Testis (tissue), 2 donors: ENCODE results near the gene PITX2.

ENCODE experiments used
- POLR2A ChIP-seq: fragments of 450-650 bp; IDR thresholded peaks from one replicate; pipeline ENCODE4 v1.6.1; 2017; ENCODE audit warnings: antibody characterized with exemption, mild to moderate bottlenecking, moderate library complexity
- TF ChIP-seq, protein P1 (sequence below), 3 experiments: fragments of 450-650 bp in 2 of 3; fragments of 200-600 bp in 1 of 3; sonication (generic) in 1 of 3; IDR thresholded peaks; one replicate each; pipeline ENCODE4 v1.5.1; 2016 to 2019; ENCODE audit warnings: antibody characterized with exemption in 3 of 3, mild to moderate bottlenecking in 2 of 3, moderate library complexity in 1 of 3

DNA sequence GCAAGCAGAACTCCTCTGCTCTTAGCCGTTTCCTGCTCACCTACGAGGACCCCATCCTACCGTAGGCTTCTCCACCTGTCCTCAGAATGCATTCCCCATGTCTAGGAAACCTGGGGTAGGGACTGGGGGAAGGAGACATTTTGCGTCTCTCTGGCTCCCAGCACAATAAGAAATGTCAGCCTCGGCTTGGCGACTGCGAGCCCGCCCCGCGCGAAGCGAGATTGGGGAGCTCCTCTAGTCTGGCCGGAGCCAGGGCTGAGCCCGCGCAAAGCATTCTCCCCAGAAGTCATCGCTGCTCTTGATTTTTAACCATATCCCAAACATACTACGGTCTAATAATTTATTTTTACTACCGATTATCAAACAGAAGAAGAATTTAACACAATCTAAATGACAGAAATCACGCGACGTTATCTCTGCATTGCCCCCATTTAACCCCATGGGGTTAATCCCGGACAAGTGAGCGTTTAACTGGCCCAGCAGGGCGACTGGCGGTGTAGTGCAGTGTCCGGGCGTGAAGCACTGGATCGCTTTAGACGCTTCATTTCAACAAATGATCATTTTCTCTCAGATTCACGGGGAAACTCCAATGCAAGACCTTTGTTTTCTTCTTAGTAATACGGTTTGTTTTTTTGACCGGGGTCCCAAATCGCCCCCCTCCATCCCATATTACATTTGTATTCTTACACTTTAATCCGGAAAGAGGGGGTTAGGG lies 8.0 kb upstream of the PITX2 start:
- TF ChIP-seq, protein P1, sequence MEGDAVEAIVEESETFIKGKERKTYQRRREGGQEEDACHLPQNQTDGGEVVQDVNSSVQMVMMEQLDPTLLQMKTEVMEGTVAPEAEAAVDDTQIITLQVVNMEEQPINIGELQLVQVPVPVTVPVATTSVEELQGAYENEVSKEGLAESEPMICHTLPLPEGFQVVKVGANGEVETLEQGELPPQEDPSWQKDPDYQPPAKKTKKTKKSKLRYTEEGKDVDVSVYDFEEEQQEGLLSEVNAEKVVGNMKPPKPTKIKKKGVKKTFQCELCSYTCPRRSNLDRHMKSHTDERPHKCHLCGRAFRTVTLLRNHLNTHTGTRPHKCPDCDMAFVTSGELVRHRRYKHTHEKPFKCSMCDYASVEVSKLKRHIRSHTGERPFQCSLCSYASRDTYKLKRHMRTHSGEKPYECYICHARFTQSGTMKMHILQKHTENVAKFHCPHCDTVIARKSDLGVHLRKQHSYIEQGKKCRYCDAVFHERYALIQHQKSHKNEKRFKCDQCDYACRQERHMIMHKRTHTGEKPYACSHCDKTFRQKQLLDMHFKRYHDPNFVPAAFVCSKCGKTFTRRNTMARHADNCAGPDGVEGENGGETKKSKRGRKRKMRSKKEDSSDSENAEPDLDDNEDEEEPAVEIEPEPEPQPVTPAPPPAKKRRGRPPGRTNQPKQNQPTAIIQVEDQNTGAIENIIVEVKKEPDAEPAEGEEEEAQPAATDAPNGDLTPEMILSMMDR (IDR thresholded peaks at IDR 0.05) = no peak
- TF ChIP-seq POLR2A = no peak
